Measurements from ENCODE around the gene NR1H4. TPM values are rescaled to one million over a fixed set of nuclear protein-coding genes. Genes with fewer than 3 reads are reported as not detected.

The NR1H4 gene
- total RNA-seq (2016; rRNA removed; fragmentation: Illumina TruSeq; extraction: Trizol): 114 and 147 TPM in 2 replicates
- total RNA-seq (2016; cell fraction: cytosol; rRNA removed; fragmentation: Illumina TruSeq; extraction: Trizol; ENCODE audit: low read depth): 63.9 and 64.8 TPM in 2 replicates
- total RNA-seq (2016; cell fraction: insoluble cytoplasmic fraction; rRNA removed; fragmentation: Illumina TruSeq; extraction: Trizol): 113 and 150 TPM in 2 replicates
- total RNA-seq (2016; cell fraction: membrane; rRNA removed; fragmentation: Illumina TruSeq; extraction: Trizol): 115 and 121 TPM in 2 replicates
- total RNA-seq (2016; cell fraction: nucleus; rRNA removed; fragmentation: Illumina TruSeq; extraction: Trizol): 102 and 112 TPM in 2 replicates
- 23.3 and 27.3 TPM in 2 replicates for polyA plus RNA-seq (2011; rRNA removed)
- 10.5 and 19.8 TPM in 2 replicates for polyA plus RNA-seq (2011; cell fraction: cytosol; rRNA removed)
- polyA plus RNA-seq (2011; cell fraction: nucleus; rRNA removed): 10.9 and 16.8 TPM in 2 replicates
- polyA plus RNA-seq (2012): 21.7 and 39.5 TPM in 2 replicates
- polyA plus RNA-seq (2016; cell fraction: cytosol; fragmentation: Illumina TruSeq; extraction: Trizol; ENCODE audit: low read depth): 29.4 and 34.8 TPM in 2 replicates
- polyA plus RNA-seq (2016; cell fraction: insoluble cytoplasmic fraction; fragmentation: Illumina TruSeq; extraction: Trizol; ENCODE audit: low read depth): 124 and 130 TPM in 2 replicates
- 64.0 and 66.2 TPM in 2 replicates for polyA plus RNA-seq (2016; cell fraction: membrane; fragmentation: Illumina TruSeq; extraction: Trizol; ENCODE audit: low read depth)
- polyA plus RNA-seq (2016; cell fraction: nucleus; fragmentation: Illumina TruSeq; extraction: Trizol; ENCODE audit: insufficient read depth, low read depth): 76.5 and 77.0 TPM in 2 replicates
- polyA minus RNA-seq (2011; rRNA and poly(A)+ RNA removed; ENCODE audit: low replicate concordance): 10.0 TPM in 1 of 2 replicates, not detected in the other
- polyA minus RNA-seq (2011; cell fraction: cytosol; rRNA and poly(A)+ RNA removed): 18.0 and 19.6 TPM in 2 replicates
- polyA minus RNA-seq (2011; cell fraction: nucleus; rRNA and poly(A)+ RNA removed): 58.2 and 91.9 TPM in 2 replicates
- percentile 97 among the genes with signal in this experiment for Bru-seq, nascent RNA
- percentile 94 among the genes with signal in this experiment for BruChase-seq, experiment 1, labeled RNA remaining after a 6-hour chase
- percentile 95 among the genes with signal in this experiment for BruChase-seq, experiment 2, labeled RNA remaining after a 2-hour chase
- long read RNA-seq, experiment 1, transcript NR1H4-206 (11 exons, 2,884 nt): minor isoform, 18 of 78 reads
- long read RNA-seq, experiment 1, transcript NR1H4-203 (11 exons, 1,778 nt): major isoform, 25 of 78 reads
- long read RNA-seq, experiment 1, transcript NR1H4-204 (4 exons, 565 nt): minor isoform, 7 of 78 reads
- long read RNA-seq, experiment 1, partial matches to known transcripts: 14 of 78 reads
- long read RNA-seq, experiment 1, other reads (novel, unspliced or antisense): 12 of 78 reads
- long read RNA-seq, experiment 2, transcript NR1H4-204 (4 exons, 565 nt): minor isoform, 12 of 117 reads
- long read RNA-seq, experiment 2, transcript NR1H4-206 (11 exons, 2,884 nt): major isoform, 15 of 117 reads
- long read RNA-seq, experiment 2, transcript NR1H4-203 (11 exons, 1,778 nt): minor isoform, 13 of 117 reads
- long read RNA-seq, experiment 2, partial matches to known transcripts: 50 of 117 reads
- long read RNA-seq, experiment 2, other reads (novel, unspliced or antisense): 21 of 117 reads

DNA sequence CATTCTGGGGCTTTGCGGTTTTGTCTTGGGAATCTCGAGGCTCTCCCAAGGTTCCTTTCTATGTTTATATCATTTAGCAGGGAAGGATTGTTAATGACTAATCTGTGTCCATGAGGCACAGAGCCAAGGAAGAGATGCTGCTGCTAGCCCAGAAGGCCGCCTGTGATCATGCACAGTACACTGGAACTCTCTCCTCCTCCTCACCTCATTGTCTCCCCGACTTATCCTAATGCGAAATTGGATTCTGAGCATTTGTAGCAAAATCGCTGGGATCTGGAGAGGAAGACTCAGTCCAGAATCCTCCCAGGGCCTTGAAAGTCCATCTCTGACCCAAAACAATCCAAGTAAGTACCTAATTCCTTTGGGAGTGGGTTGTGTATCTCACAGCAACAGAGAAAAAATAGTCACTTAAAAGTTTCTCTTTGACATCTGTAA is at the start of gene NR1H4:
TSS of gene NR1H4 (plus strand) at position 151 of the 435 bp plus-strand sequence. CDS start 19,458 bp downstream, outside the sequence.
- ChIA-PET CTCF (ENCODE audit: low intra/inter-chr PET ratio, low total read pairs) (no interaction called here), POLR2A (interaction anchor here (0.8 to 1.0 kb wide), 3 partner anchors 9 to 36 kb away, joined by 3 to 7 read pairs (median 3); no protein-coding TSS in a partner anchor)
- Histone ChIP-seq H3K9ac (ENCODE audit: insufficient read depth, low read depth, low read length) (peak within 1 kb of the TSS; percentile 86), H3K4me3 (replicated peaks in 1 of 3; ENCODE audit: insufficient read depth in 1 of 3, low read depth in 2 of 3, low read length in 3 of 3) (peak within 1 kb of the TSS; percentile 69 to 88 (median 70)), H3K27me3 (ENCODE audit: control insufficient read depth in 1 of 2, insufficient read depth in 2 of 2, low read length in 2 of 2) (no peaks in the 10 kb centered on the region), H3K79me2 (ENCODE audit: insufficient read depth, low read length) (peaks cover 46% of the 10 kb centered on the region), H4K20me1 (ENCODE audit: insufficient read depth, low read length) (no peaks in the 10 kb centered on the region), H3K4me1 (ENCODE audit: insufficient read depth, low read length) (peaks cover 55% of the 10 kb centered on the region), H2AFZ (ENCODE audit: low read length) (peak within 1 kb of the TSS; percentile 17), H3K36me3 (replicated peaks in 1 of 2; ENCODE audit: control insufficient read depth in 1 of 2, insufficient read depth in 2 of 2, low read length in 2 of 2) (no peaks in the 10 kb centered on the region), H3K9me3 (ENCODE audit: low read length) (no peaks in the 10 kb centered on the region), H3K4me2 (ENCODE audit: low read depth, low read length) (peak within 1 kb of the TSS; percentile 95), H3K27ac (ENCODE audit: extremely low read length, insufficient read depth, low read length) (peak within 1 kb of the TSS; percentile 98)
- BruUV-seq (replicated peaks): no TSS peak
- DNase-seq (ENCODE audit: low spot score) (peak; percentile 32), FAIRE-seq (peak; percentile 85), ATAC-seq (peak; percentile 71)
- in situ Hi-C loops (cut with HindIII; ENCODE audit: extremely low pct_ligation_motif_present, low pct_unique_long_range_greater_than_20kb) (no loop called here), intact Hi-C loops (cut with micrococcal nuclease; ENCODE audit: unreplicated experiment) (loop anchor here (1.0 kb wide), 1 partner anchor 8 kb away; no protein-coding TSS in a partner anchor)
- WGBS (ENCODE audit: low lambda C conversion rate): 3% methylated on average over 6 of the region's 6 CpGs
- TF ChIP-seq GATAD1 (CRISPR knock-in tag; IDR thresholded peaks at IDR 0.05) (no peak), KMT2A (CRISPR knock-in tag; IDR thresholded peaks at IDR 0.05) (peak; percentile 15; the same call in 1 of the 2 replicates), HDAC6 (IDR thresholded peaks at IDR 0.05; ENCODE audit: low read depth, low read length) (no peak), ZNF777 (CRISPR knock-in tag; IDR thresholded peaks at IDR 0.05) (no peak), ZSCAN9 (CRISPR knock-in tag; IDR thresholded peaks at IDR 0.05; ENCODE audit: borderline replicate concordance) (peak; percentile 72; the same call in 1 of the 2 replicates), ZNF331 (CRISPR knock-in tag; IDR thresholded peaks at IDR 0.05) (0 out of 2 replicates have a peak, but pooled peaks have one; percentile 28), SOX13 (IDR thresholded peaks at IDR 0.05) (no peak), SOX13 (CRISPR knock-in tag; conservative IDR thresholded peaks at IDR 0.05 in 1 of 2, IDR thresholded peaks at IDR 0.05 in 1 of 2) (peak in 1 of 2 experiments; percentile 60; a peak in 2 of 4 replicates), MED1 (CRISPR knock-in tag; IDR thresholded peaks at IDR 0.05) (no peak; the same call in 1 of the 2 replicates), SOX5 (CRISPR knock-in tag; IDR thresholded peaks at IDR 0.05; ENCODE audit: borderline replicate concordance) (peak; percentile 30; the same call in 1 of the 2 replicates), ADNP (CRISPR knock-in tag; IDR thresholded peaks at IDR 0.05) (no peak), TMF1 (CRISPR knock-in tag; IDR thresholded peaks at IDR 0.05; ENCODE audit: low read depth) (no peak), ZMYM2 (CRISPR knock-in tag; IDR thresholded peaks at IDR 0.05) (no peak), ZNF12 (CRISPR knock-in tag; IDR thresholded peaks at IDR 0.05) (0 out of 2 replicates have a peak, but pooled peaks have one; percentile 37), KLF6 (CRISPR knock-in tag; IDR thresholded peaks at IDR 0.05) (0 out of 2 replicates have a peak, but pooled peaks have one; percentile 53), ZMYM3 (CRISPR knock-in tag; IDR thresholded peaks at IDR 0.05) (no peak)
- TF ChIP-seq, protein P1, sequence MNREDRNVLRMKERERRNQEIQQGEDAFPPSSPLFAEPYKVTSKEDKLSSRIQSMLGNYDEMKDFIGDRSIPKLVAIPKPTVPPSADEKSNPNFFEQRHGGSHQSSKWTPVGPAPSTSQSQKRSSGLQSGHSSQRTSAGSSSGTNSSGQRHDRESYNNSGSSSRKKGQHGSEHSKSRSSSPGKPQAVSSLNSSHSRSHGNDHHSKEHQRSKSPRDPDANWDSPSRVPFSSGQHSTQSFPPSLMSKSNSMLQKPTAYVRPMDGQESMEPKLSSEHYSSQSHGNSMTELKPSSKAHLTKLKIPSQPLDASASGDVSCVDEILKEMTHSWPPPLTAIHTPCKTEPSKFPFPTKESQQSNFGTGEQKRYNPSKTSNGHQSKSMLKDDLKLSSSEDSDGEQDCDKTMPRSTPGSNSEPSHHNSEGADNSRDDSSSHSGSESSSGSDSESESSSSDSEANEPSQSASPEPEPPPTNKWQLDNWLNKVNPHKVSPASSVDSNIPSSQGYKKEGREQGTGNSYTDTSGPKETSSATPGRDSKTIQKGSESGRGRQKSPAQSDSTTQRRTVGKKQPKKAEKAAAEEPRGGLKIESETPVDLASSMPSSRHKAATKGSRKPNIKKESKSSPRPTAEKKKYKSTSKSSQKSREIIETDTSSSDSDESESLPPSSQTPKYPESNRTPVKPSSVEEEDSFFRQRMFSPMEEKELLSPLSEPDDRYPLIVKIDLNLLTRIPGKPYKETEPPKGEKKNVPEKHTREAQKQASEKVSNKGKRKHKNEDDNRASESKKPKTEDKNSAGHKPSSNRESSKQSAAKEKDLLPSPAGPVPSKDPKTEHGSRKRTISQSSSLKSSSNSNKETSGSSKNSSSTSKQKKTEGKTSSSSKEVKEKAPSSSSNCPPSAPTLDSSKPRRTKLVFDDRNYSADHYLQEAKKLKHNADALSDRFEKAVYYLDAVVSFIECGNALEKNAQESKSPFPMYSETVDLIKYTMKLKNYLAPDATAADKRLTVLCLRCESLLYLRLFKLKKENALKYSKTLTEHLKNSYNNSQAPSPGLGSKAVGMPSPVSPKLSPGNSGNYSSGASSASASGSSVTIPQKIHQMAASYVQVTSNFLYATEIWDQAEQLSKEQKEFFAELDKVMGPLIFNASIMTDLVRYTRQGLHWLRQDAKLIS (CRISPR knock-in tag; IDR thresholded peaks at IDR 0.05): peak; percentile 58; the same call in 1 of the 2 replicates
